MM.1S (cell line): ENCODE measurements around the gene LRRC18.

Experiments used
- EZH2 ChIP-seq: fragments of 300-600 bp; sonication (generic); optimal IDR thresholded peaks from 2 replicates; pipeline ENCODE3; 2017; ENCODE audit warnings: low read depth, mild to moderate bottlenecking, antibody characterized with exemption, low read length, mixed read lengths
- TF ChIP-seq, protein P1 (sequence below): fragments of 300-600 bp; sonication (generic); IDR thresholded peaks from 2 replicates; pipeline ENCODE4 v1.5.1; 2016; ENCODE audit warnings: antibody characterized with exemption, low read length, mixed read lengths

DNA sequence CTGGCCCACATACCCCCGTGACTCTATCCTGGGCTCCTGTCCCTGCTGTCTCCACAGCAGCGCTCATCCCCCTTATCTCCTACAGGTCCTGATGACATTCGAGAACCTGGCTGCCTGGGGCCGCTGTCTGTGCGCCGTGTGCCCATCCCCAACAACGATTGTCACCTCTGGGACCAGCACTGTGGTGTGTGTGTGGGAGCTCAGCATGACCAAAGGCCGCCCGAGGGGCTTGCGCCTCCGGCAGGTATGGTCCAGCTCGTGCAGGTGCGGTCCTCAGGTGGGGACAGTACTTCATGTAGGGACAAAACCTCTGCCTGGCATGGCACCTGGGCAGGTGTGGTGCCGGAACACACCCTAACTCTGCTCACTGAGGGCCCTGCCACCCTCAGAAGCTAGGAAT is 30.4 kb upstream of the LRRC18 start:
- TF ChIP-seq, protein P1, sequence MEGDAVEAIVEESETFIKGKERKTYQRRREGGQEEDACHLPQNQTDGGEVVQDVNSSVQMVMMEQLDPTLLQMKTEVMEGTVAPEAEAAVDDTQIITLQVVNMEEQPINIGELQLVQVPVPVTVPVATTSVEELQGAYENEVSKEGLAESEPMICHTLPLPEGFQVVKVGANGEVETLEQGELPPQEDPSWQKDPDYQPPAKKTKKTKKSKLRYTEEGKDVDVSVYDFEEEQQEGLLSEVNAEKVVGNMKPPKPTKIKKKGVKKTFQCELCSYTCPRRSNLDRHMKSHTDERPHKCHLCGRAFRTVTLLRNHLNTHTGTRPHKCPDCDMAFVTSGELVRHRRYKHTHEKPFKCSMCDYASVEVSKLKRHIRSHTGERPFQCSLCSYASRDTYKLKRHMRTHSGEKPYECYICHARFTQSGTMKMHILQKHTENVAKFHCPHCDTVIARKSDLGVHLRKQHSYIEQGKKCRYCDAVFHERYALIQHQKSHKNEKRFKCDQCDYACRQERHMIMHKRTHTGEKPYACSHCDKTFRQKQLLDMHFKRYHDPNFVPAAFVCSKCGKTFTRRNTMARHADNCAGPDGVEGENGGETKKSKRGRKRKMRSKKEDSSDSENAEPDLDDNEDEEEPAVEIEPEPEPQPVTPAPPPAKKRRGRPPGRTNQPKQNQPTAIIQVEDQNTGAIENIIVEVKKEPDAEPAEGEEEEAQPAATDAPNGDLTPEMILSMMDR = no peak
- no peak for TF ChIP-seq EZH2
